ENCODE measurements around the gene PLA2G2F. TPM values are rescaled to one million over a fixed set of nuclear protein-coding genes. Genes with fewer than 3 reads are reported as not detected.
"Not testable (repeated sequence)": the region's sequence is repeated elsewhere in the genome, so short reads cannot be mapped to it uniquely, and the experiment has no call there.

PLA2G2F gene
- total and polyA plus RNA-seq, 2 of the 13 experiments (the other 11 are each of a cell fraction or from before 2014, with no cell fraction given), result not detected

GRCh38 chr1:20126806-20127440 lies 12.2 kb upstream of the PLA2G2F start (continued):
- TF ChIP-seq ZNF407 (CRISPR knock-in tag; IDR thresholded peaks at IDR 0.05; ENCODE audit: not compliant biosample characterization), result no peak

GRCh38 chr1:20130518-20130917 lies 8.6 kb upstream of the PLA2G2F start:
- H3K36me3 ChIP-seq (replicated peaks in 1 of 2; ENCODE audit: control insufficient read depth in 1 of 2, insufficient read depth in 2 of 2, low read length in 2 of 2); H2AFZ ChIP-seq (ENCODE audit: low read length); H3K9ac ChIP-seq (ENCODE audit: insufficient read depth, low read depth, low read length); DNase-seq (ENCODE audit: low spot score); H3K4me3 ChIP-seq (replicated peaks in 1 of 3; ENCODE audit: insufficient read depth in 1 of 3, low read depth in 2 of 3, low read length in 3 of 3); intact Hi-C loops (cut with micrococcal nuclease; ENCODE audit: unreplicated experiment); H3K27ac ChIP-seq (ENCODE audit: extremely low read length, insufficient read depth, low read length); BruUV-seq (replicated peaks); H3K4me2 ChIP-seq (ENCODE audit: low read depth, low read length); POLR2A ChIA-PET; in situ Hi-C loops (cut with HindIII; ENCODE audit: extremely low pct_ligation_motif_present, low pct_unique_long_range_greater_than_20kb); FAIRE-seq; H3K79me2 ChIP-seq (ENCODE audit: insufficient read depth, low read length); CTCF ChIA-PET (ENCODE audit: low intra/inter-chr PET ratio, low total read pairs); ATAC-seq; H3K9me3 ChIP-seq (ENCODE audit: low read length); H3K4me1 ChIP-seq (ENCODE audit: insufficient read depth, low read length); H4K20me1 ChIP-seq (ENCODE audit: insufficient read depth, low read length); H3K27me3 ChIP-seq (ENCODE audit: control insufficient read depth in 1 of 2, insufficient read depth in 2 of 2, low read length in 2 of 2): not testable (repeated sequence)
- 11% methylated on average over 3 of the region's 3 CpGs for WGBS (ENCODE audit: low lambda C conversion rate)
